GM23248 (cell line): ENCODE measurements around the gene TIMM23B. TPM values are rescaled to one million over a fixed set of nuclear protein-coding genes. Genes with fewer than 3 reads are reported as not detected.
"Not testable (repeated sequence)": the region's sequence is repeated elsewhere in the genome, so short reads cannot be mapped to it uniquely, and the experiment has no call there.

ENCODE experiments used
- DNase-seq: peaks from one replicate; pipeline ENCODE4 v3.0.0-alpha.2; 2015
- H2AFZ ChIP-seq: fragments of 200-600 bp; sonication (generic); 2 replicates; pipeline ENCODE4 v1.6.1; 2016; ENCODE audit warnings: antibody characterized with exemption
- H3F3A ChIP-seq: fragments of 200-600 bp; sonication (generic); 2 replicates; pipeline ENCODE4 v1.6.1; 2016; ENCODE audit warnings: mild to moderate bottlenecking, antibody characterized with exemption, mixed run types; ENCODE audit not compliant: insufficient read depth
- H3K27ac ChIP-seq: fragments of 200-600 bp; sonication (generic); 2 replicates; pipeline ENCODE4 v1.5.1; 2016; ENCODE audit warnings: mild to moderate bottlenecking
- H3K27me3 ChIP-seq: fragments of 200-600 bp; sonication (generic); replicated peaks from 2 replicates; pipeline ENCODE4 v1.6.1; 2016; ENCODE audit warnings: mild to moderate bottlenecking; ENCODE audit not compliant: insufficient read depth
- H3K36me3 ChIP-seq: fragments of 200-600 bp; sonication (generic); 2 replicates; pipeline ENCODE4 v1.6.1; 2016; ENCODE audit warnings: low read depth, mild to moderate bottlenecking
- H3K4me1 ChIP-seq: fragments of 200-600 bp; sonication (generic); 2 replicates; pipeline ENCODE4 v1.6.1; 2016; ENCODE audit warnings: mild to moderate bottlenecking; ENCODE audit not compliant: insufficient read depth
- H3K4me2 ChIP-seq: fragments of 200-600 bp; sonication (generic); one replicate; pipeline ENCODE4 v1.6.1; 2016; ENCODE audit warnings: mild to moderate bottlenecking; ENCODE audit not compliant: unreplicated experiment
- H3K4me3 ChIP-seq: fragments of 200-600 bp; sonication (generic); 2 replicates; pipeline ENCODE4 v1.5.1; 2016; ENCODE audit warnings: mild to moderate bottlenecking
- H3K79me2 ChIP-seq: fragments of 200-600 bp; sonication (generic); 2 replicates; pipeline ENCODE4 v1.6.1; 2016; ENCODE audit warnings: mild to moderate bottlenecking; ENCODE audit not compliant: insufficient read depth
- H3K9ac ChIP-seq: fragments of 200-600 bp; sonication (generic); 2 replicates; pipeline ENCODE4 v1.6.1; 2016; ENCODE audit warnings: mild to moderate bottlenecking
- H3K9me2 ChIP-seq: fragments of 200-600 bp; sonication (generic); 2 replicates; pipeline ENCODE4 v1.6.1; 2016; ENCODE audit warnings: mixed run types, mild to moderate bottlenecking, moderate library complexity; ENCODE audit not compliant: insufficient read depth
- H3K9me3 ChIP-seq: fragments of 200-600 bp; sonication (generic); one replicate; pipeline ENCODE4 v1.6.1; 2017; ENCODE audit warnings: low read depth
- H4K20me1 ChIP-seq: fragments of 200-600 bp; sonication (generic); 2 replicates; pipeline ENCODE4 v1.6.0; 2016; ENCODE audit not compliant: insufficient read depth
- WGBS, 2 experiments: methylation state at CpG; one replicate each; pipeline ENCODE4 v1.1.6; 2015 to 2017; ENCODE audit warnings: low lambda C conversion rate in 2 of 2, low coverage in 1 of 2; ENCODE audit errors: missing lambda C conversion rate in 2 of 2; 5-methylcytosine and 5-hydroxymethylcytosine counted together
- in situ Hi-C: fragments of 300-500 bp; cut with MboI; formaldehyde crosslinking; loops from 2 replicates; pipeline ENCODE4 v1.15.0; 2020
- polyA plus RNA-seq: library from polyadenylated mRNA; unstranded; fragments of >200 nt; fragmentation: Nextera tagmentation; extraction: Ambion mirVana; gene quantifications from 2 replicates; pipeline ENCODE4 v1.2.1, GENCODE V29; 2016
- total RNA-seq: library from RNA; depleted of rRNA; stranded (reverse); fragments of >200 nt; shearing (Covaris generic); gene quantifications from 2 replicates; pipeline ENCODE4 v1.2.3, GENCODE V29; 2014

The TIMM23B gene
- total and polyA plus RNA-seq, 2 experiments from 2014 or later, result 13.3 to 15.3 TPM

DNA sequence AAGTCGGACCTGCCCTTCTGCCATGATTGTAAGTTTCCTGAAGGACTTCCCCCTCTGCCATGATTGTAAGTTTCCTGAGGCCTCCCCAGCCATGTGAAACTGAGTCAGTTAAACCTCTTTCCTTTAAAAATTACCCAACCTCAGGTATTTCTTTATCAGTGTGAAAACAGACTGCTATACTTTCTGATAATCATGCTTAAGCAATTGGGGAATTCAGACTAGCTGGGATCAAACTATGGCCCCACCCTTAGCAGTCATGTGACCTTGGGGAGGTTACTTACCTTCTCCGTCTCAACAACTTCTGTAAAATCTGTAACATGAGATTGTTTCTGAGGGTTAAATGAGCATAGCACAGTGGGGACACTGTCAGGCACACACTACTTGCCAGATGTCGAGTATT, 45.4 kb downstream of the TIMM23B start:
- H2AFZ ChIP-seq, H3K27me3 ChIP-seq, H4K20me1 ChIP-seq, in situ Hi-C loops, H3K9me3 ChIP-seq, H3F3A ChIP-seq, H3K4me2 ChIP-seq, H3K4me1 ChIP-seq, H3K36me3 ChIP-seq, H3K27ac ChIP-seq, H3K9ac ChIP-seq, DNase-seq, H3K79me2 ChIP-seq, H3K9me2 ChIP-seq, H3K4me3 ChIP-seq: not testable (repeated sequence)
- WGBS, 2 experiments, result 92 to 93% methylated on average over 3 of the region's 3 CpGs

GRCh38 chr10:49988376-49988775, 46.5 kb downstream of the TIMM23B start, which contains the start of gene AGAP6:
AGAP6 (plus strand) TSS chr10:49988406; CDS start chr10:49988716, 310 bp downstream.
- H3K4me2 ChIP-seq, H4K20me1 ChIP-seq, H3K9me2 ChIP-seq, H3K9ac ChIP-seq, H3K79me2 ChIP-seq, H3K36me3 ChIP-seq, H3K27me3 ChIP-seq, H3F3A ChIP-seq, H3K4me1 ChIP-seq, H3K27ac ChIP-seq, H3K4me3 ChIP-seq, H2AFZ ChIP-seq, in situ Hi-C loops, H3K9me3 ChIP-seq, DNase-seq: not testable (repeated sequence)
- WGBS, 2 experiments, result 91 to 92% methylated on average over 9 to 17 of the region's 18 CpGs

- H3F3A ChIP-seq, H3K9ac ChIP-seq, H3K27ac ChIP-seq, H3K4me1 ChIP-seq, H4K20me1 ChIP-seq, in situ Hi-C loops, H2AFZ ChIP-seq, H3K36me3 ChIP-seq, H3K4me3 ChIP-seq, H3K4me2 ChIP-seq, H3K79me2 ChIP-seq, H3K27me3 ChIP-seq, H3K9me2 ChIP-seq, H3K9me3 ChIP-seq: not testable (repeated sequence)
- peak; percentile 5 for DNase-seq
- 38 to 42% methylated on average over 5 of the region's 5 CpGs for WGBS, 2 experiments
Observed at GRCh38 chr10:49995321-49995720, 53.5 kb downstream of the TIMM23B start.

GRCh38 chr10:50014024-50014423, 72.2 kb downstream of the TIMM23B start:
- H3K27me3 ChIP-seq, H3F3A ChIP-seq, H3K4me3 ChIP-seq, H4K20me1 ChIP-seq, in situ Hi-C loops, H3K79me2 ChIP-seq, H3K9me3 ChIP-seq, H3K27ac ChIP-seq, H2AFZ ChIP-seq, H3K4me2 ChIP-seq, H3K9me2 ChIP-seq, H3K36me3 ChIP-seq, H3K9ac ChIP-seq, DNase-seq: not testable (repeated sequence)
- WGBS, 2 experiments, result 63 to 65% methylated on average over 7 of the region's 7 CpGs
- H3K4me1 ChIP-seq, result peaks cover 18% of the 10 kb centered on the region; the same call in 1 of the 2 replicates

DNA sequence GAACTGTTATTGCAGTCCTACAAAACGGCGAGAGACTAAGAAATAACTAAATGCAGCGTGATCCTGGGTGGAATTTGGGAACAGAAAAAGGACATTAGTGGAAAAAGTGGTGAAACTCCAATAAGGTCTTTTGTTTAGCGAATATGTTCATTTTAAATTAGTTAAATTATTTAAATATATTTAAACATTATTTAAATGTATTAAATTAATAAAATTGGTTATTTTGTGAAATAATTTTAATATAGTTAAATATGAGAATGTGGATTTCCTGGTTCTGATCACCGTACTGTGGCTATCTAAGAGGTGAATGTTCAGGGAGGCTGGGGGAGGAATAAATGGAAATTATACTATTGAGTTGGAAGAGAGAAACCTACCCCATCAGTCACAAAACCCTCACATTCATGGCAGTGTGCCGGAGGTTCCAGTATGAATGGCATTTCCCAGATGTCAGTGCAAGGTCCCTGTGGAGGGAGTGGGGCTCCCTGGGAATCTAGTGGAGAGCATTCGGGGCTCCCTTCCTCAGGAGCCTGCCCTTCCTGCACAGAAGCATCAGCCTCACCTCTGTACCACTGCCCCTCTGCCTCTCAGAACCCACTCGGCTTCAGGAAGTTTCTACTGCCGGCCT, 73.9 kb downstream of the TIMM23B start:
- H3K36me3 ChIP-seq, H3K9ac ChIP-seq, H3K4me3 ChIP-seq, H3K9me3 ChIP-seq, in situ Hi-C loops, H3F3A ChIP-seq, H3K27me3 ChIP-seq, H2AFZ ChIP-seq, H4K20me1 ChIP-seq, H3K79me2 ChIP-seq, H3K9me2 ChIP-seq, H3K4me2 ChIP-seq: not testable (repeated sequence)
- DNase-seq, result peak; percentile 17
- H3K27ac ChIP-seq, result 0 out of 2 replicates have a peak overlapping the region, but pooled peaks have one; percentile 6
- peaks cover 18% of the 10 kb centered on the region; the same call in 1 of the 2 replicates for H3K4me1 ChIP-seq
- WGBS, 2 experiments, result 46 to 54% methylated on average over 9 of the region's 9 CpGs

DNA sequence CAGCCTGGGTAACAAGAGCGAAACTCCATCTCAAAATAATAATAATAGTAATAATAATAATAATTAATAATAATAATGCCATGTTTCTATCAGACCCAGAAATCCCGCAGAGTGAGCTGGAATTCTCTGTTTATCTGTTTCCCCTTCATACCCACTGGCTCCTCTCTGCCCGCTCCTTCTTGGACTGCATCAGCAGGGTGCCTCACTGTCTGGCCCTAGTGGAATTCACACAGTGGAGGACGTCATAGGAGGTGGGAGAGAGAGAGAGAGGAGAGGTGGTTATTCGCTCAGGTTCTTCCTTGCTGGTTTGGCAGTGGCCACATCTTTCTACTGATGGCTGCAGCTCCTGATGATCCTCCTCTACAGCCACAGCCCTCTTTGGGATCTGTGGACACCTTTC, 75.1 kb downstream of the TIMM23B start:
- Histone ChIP-seq H3K9ac (peak overlapping the region; percentile 71), H3K4me2 (peak overlapping the region; percentile 16), H3K27ac (peak overlapping the region; percentile 83), H3K4me1 (peaks cover 18% of the 10 kb centered on the region; the same call in 1 of the 2 replicates)
- peak; percentile 67 for DNase-seq
- H3K79me2 ChIP-seq, in situ Hi-C loops, H3K36me3 ChIP-seq, H4K20me1 ChIP-seq, H2AFZ ChIP-seq, H3K4me3 ChIP-seq, H3F3A ChIP-seq, H3K9me3 ChIP-seq, H3K9me2 ChIP-seq, H3K27me3 ChIP-seq: not testable (repeated sequence)
- 60 to 65% methylated on average over 4 to 5 of the region's 5 CpGs for WGBS, 2 experiments

GRCh38 chr10:50017646-50018045, 75.8 kb downstream of the TIMM23B start:
- H3K4me2 ChIP-seq, result peak overlapping the region; percentile 16
- peaks cover 18% of the 10 kb centered on the region; the same call in 1 of the 2 replicates for H3K4me1 ChIP-seq
- H3K9me2 ChIP-seq, H3K4me3 ChIP-seq, H3F3A ChIP-seq, H3K9me3 ChIP-seq, H2AFZ ChIP-seq, in situ Hi-C loops, H4K20me1 ChIP-seq, H3K36me3 ChIP-seq, H3K27me3 ChIP-seq, H3K79me2 ChIP-seq: not testable (repeated sequence)
- H3K9ac ChIP-seq, result peak overlapping the region; percentile 71; the same call in 1 of the 2 replicates
- peak overlapping the region; percentile 83 for H3K27ac ChIP-seq
- DNase-seq, result peak; percentile 76
- 18 to 20% methylated on average over 5 of the region's 5 CpGs for WGBS, 2 experiments
